Fibroblast of the aortic adventitia (primary cell): ENCODE measurements around the gene INO80E. TPM values are rescaled to one million over a fixed set of nuclear protein-coding genes. Genes with fewer than 3 reads are reported as not detected.

Experiments used
- DNase-seq: peaks from one replicate; pipeline ENCODE4 v3.0.0-alpha.2; 2010; ENCODE audit warnings: low read depth
- H3K4me3 ChIP-seq: 2 replicates; pipeline ENCODE4 v1.5.1; 2011; ENCODE audit warnings: low read depth, mild to moderate bottlenecking, control low read depth, low read length, moderate library complexity
- total RNA-seq: library from RNA; depleted of rRNA; stranded (reverse); fragments of >200 nt; gene quantifications from 2 replicates; pipeline ENCODE4 v1.2.3, GENCODE V29; 2012; ENCODE audit warnings: low replicate concordance
- TF ChIP-seq, protein P1 (sequence below): IDR thresholded peaks from 2 replicates; pipeline ENCODE4 v1.5.1; 2011; ENCODE audit warnings: mild to moderate bottlenecking, low read length, control low read depth, inconsistent platforms; ENCODE audit not compliant: insufficient read depth

INO80E gene
- total RNA-seq, 1 donor: 36.5 TPM

- TF ChIP-seq, protein P1, sequence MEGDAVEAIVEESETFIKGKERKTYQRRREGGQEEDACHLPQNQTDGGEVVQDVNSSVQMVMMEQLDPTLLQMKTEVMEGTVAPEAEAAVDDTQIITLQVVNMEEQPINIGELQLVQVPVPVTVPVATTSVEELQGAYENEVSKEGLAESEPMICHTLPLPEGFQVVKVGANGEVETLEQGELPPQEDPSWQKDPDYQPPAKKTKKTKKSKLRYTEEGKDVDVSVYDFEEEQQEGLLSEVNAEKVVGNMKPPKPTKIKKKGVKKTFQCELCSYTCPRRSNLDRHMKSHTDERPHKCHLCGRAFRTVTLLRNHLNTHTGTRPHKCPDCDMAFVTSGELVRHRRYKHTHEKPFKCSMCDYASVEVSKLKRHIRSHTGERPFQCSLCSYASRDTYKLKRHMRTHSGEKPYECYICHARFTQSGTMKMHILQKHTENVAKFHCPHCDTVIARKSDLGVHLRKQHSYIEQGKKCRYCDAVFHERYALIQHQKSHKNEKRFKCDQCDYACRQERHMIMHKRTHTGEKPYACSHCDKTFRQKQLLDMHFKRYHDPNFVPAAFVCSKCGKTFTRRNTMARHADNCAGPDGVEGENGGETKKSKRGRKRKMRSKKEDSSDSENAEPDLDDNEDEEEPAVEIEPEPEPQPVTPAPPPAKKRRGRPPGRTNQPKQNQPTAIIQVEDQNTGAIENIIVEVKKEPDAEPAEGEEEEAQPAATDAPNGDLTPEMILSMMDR: no peak
- no peak for DNase-seq
- peak overlapping the region; percentile 1 for H3K4me3 ChIP-seq
These were observed 58.4 kb downstream of the INO80E start for GRCh38 chr16:30054451-30054850.

DNA sequence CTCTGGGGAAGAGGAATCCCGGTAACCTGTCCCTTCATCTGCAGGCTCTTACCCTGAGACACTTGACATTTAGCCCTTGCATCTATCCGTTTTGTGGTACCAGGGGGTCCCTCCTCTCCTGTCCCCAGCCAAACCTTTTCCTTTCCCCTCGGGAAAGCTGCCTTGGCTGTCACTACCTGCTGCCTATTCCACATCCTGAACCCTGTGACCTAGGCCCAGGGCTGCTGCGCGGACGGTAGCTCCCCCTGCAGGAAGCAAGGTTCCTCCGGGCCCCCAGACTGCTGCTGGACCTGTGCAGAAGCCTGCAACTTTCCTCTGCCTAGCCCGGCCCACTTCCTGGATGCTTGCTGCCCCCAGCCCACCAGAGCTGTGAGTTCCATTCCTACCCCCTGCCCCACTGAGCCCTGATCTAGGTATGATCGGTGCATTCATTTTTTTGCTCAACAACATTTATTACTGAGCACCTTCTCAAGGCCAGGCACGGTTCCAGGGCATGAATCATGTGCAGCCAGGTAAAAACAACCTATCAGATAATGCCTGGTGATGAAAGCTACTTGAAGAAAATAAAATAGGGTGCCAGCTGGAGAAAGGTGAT is 59.0 kb downstream of the INO80E start:
- H3K4me3 ChIP-seq: no peak overlapping the region
- no peak for DNase-seq
- TF ChIP-seq, protein P1: peak; percentile 53

Other genes starting within 250 kb of the INO80E start
- gene ZG16, start 218.0 kb upstream of the INO80E start, total RNA-seq: not detected in 2 replicates
- gene KIF22, start 205.5 kb upstream of the INO80E start, total RNA-seq: 7.2 and 52.4 TPM in 2 replicates
- gene MAZ, start 189.7 kb upstream of the INO80E start, total RNA-seq: 74.0 and 159 TPM in 2 replicates
- gene PRRT2, start 184.0 kb upstream of the INO80E start, total RNA-seq: 7.7 and 32.0 TPM in 2 replicates
- 23.4 and 61.2 TPM in 2 replicates for gene PAGR1, start 180.1 kb upstream of the INO80E start, total RNA-seq
- gene MVP, start 175.8 kb upstream of the INO80E start, total RNA-seq: 202 and 275 TPM in 2 replicates
- 66.2 and 79.2 TPM in 2 replicates for gene CDIPT, start 133.0 kb upstream of the INO80E start, total RNA-seq
- gene SEZ6L2, start 96.7 kb upstream of the INO80E start, total RNA-seq: 1.4 and 12.3 TPM in 2 replicates
- gene ASPHD1, start 95.8 kb upstream of the INO80E start, total RNA-seq: 0.98 and 1.5 TPM in 2 replicates
- gene KCTD13, start 70.0 kb upstream of the INO80E start, total RNA-seq: 12.5 and 41.9 TPM in 2 replicates
- gene TMEM219, start 34.2 kb upstream of the INO80E start, total RNA-seq: 57.3 and 68.0 TPM in 2 replicates
- 44.6 and 57.2 TPM in 2 replicates for gene TAOK2, start 22.4 kb upstream of the INO80E start, total RNA-seq
- 13.6 and 14.4 TPM in 2 replicates for gene HIRIP3, start 624 bp upstream of the INO80E start, total RNA-seq
- not detected in 2 replicates for gene DOC2A, start 14.8 kb downstream of the INO80E start, total RNA-seq
- gene C16orf92, start 27.0 kb downstream of the INO80E start, total RNA-seq: not detected in 2 replicates
- gene TLCD3B, start 35.0 kb downstream of the INO80E start, total RNA-seq: 0.18 TPM in 1 of 2 replicates, not detected in the other
- gene ALDOA, start 69.5 kb downstream of the INO80E start, total RNA-seq: 522 and 792 TPM in 2 replicates
- 70.8 and 154 TPM in 2 replicates for gene PPP4C, start 79.8 kb downstream of the INO80E start, total RNA-seq
- gene TBX6, start 95.7 kb downstream of the INO80E start, total RNA-seq: 0.09 and 0.16 TPM in 2 replicates
- 15.8 and 19.8 TPM in 2 replicates for gene YPEL3, start 100.0 kb downstream of the INO80E start, total RNA-seq
- 1.5 TPM in 2 replicates for gene GDPD3, start 117.3 kb downstream of the INO80E start, total RNA-seq
- gene MAPK3, start 127.0 kb downstream of the INO80E start, total RNA-seq: 23.4 and 90.5 TPM in 2 replicates
- gene CORO1A, start 187.4 kb downstream of the INO80E start, total RNA-seq: 1.9 and 2.8 TPM in 2 replicates
- 68.6 and 137 TPM in 2 replicates for gene BOLA2B, start 197.4 kb downstream of the INO80E start, total RNA-seq
- gene SLX1A, start 197.6 kb downstream of the INO80E start, total RNA-seq: 12.0 and 52.4 TPM in 2 replicates
- gene SULT1A3, start 203.0 kb downstream of the INO80E start, total RNA-seq: 6.0 and 7.0 TPM in 2 replicates